ENCODE measurements around the gene ATAD1. TPM values are rescaled to one million over a fixed set of nuclear protein-coding genes. Genes with fewer than 3 reads are reported as not detected.
"Not testable (repeated sequence)": the region's sequence is repeated elsewhere in the genome, so short reads cannot be mapped to it uniquely, and the experiment has no call there.

The ATAD1 gene
- total and polyA plus RNA-seq, 2 of the 8 experiments (the other 6 are each of a cell fraction or from before 2014, with no cell fraction given), result 8.9 to 35.3 TPM

DNA sequence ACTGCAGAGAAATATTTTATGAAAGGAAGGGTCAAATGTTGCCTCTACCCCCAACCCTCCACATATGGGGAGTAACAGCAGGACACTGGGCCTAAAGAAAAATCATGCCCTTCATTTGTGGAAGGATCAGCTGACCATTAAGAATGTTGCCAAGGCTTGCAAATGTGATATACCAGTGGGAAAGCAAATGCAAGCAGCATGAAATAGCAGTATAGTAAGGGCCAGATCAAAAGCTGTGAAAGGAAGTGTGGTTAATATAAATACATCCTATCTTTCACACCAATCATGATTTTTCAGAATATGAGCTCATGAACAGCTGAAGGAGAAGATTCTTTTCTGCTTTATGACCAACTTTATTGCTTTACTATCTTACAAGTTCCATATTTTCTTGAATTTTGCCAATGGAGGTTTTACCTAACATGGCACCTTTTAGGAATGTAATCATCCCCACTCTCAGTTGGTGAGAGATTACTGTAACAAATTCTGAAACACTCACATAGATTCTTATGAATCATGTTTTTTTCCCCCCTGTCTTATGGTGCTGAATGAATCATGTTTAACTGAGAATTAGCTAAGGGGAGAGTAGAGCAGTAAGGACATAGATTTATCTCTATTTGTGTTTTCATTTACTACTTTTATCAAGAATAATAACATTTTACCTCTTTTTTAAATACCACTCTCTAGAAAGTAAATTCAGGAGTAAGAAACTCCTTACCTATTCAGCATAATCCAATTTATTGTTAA is 12.1 kb upstream of the ATAD1 start (continued):
- TF ChIP-seq, protein P1, sequence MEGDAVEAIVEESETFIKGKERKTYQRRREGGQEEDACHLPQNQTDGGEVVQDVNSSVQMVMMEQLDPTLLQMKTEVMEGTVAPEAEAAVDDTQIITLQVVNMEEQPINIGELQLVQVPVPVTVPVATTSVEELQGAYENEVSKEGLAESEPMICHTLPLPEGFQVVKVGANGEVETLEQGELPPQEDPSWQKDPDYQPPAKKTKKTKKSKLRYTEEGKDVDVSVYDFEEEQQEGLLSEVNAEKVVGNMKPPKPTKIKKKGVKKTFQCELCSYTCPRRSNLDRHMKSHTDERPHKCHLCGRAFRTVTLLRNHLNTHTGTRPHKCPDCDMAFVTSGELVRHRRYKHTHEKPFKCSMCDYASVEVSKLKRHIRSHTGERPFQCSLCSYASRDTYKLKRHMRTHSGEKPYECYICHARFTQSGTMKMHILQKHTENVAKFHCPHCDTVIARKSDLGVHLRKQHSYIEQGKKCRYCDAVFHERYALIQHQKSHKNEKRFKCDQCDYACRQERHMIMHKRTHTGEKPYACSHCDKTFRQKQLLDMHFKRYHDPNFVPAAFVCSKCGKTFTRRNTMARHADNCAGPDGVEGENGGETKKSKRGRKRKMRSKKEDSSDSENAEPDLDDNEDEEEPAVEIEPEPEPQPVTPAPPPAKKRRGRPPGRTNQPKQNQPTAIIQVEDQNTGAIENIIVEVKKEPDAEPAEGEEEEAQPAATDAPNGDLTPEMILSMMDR (IDR thresholded peaks at IDR 0.05; ENCODE audit: control extremely low read depth in 1 of 3, insufficient read depth in 1 of 3, low read depth in 1 of 3, low read length in 3 of 3), result no peak
- no peak for TF ChIP-seq SIX5 (IDR thresholded peaks at IDR 0.05; ENCODE audit: low read depth, low read length)
- no peak for TF ChIP-seq HDAC2 (IDR thresholded peaks at IDR 0.05; ENCODE audit: borderline replicate concordance in 1 of 2, low read depth in 2 of 2, low read length in 2 of 2)
- TF ChIP-seq SAP30 (IDR thresholded peaks at IDR 0.05; ENCODE audit: insufficient read depth, insufficient replicate concordance, low read length), result no peak
- TF ChIP-seq RFX5 (IDR thresholded peaks at IDR 0.05; ENCODE audit: borderline replicate concordance, low read depth, low read length), result no peak

DNA sequence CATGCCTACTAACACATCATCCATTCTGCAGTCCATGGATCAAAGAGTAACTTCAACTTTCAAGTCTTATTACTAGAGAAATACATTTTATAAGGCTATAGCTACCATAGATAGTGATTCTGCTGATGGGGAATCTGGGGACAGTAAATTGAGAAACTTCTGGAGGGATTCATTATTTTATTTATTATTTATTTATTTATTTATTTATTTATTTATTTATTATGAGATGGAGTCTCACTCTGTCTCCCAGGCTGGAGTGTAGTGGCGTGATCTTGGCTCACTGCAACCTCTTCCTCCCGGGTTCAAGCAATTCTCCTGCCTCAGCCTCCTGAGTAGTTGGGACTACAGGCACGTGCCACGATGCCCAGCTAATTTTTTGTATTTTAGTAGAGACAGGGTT is 11.0 kb upstream of the ATAD1 start:
- H3K4me3 ChIP-seq (ENCODE audit: extremely low read depth in 1 of 4, insufficient read depth in 2 of 4, low read depth in 3 of 4, low read length in 4 of 4); H3K9me3 ChIP-seq (ENCODE audit: insufficient read depth in 2 of 2, low read depth in 1 of 2, low read length in 1 of 2); H3K27ac ChIP-seq (ENCODE audit: low read depth, low read length); H3K23ac ChIP-seq (ENCODE audit: insufficient read length); H3K4me1 ChIP-seq (replicated peaks in 1 of 4; ENCODE audit: control insufficient read depth in 3 of 4, insufficient read depth in 4 of 4, low read length in 3 of 4); H2BK120ac ChIP-seq (replicated peaks; ENCODE audit: low read depth, low read length); DNase-seq (ENCODE audit: low read depth in 1 of 2, low spot score in 2 of 2); H3K18ac ChIP-seq (ENCODE audit: extremely low read depth, low read length); H3K23me2 ChIP-seq (ENCODE audit: low read depth, low read length); H2AK5ac ChIP-seq (ENCODE audit: low read depth, low read length); H3K14ac ChIP-seq (ENCODE audit: insufficient read length); H2BK15ac ChIP-seq (ENCODE audit: low read length); H3K36me3 ChIP-seq (ENCODE audit: control insufficient read depth in 2 of 4, insufficient read depth in 4 of 4, low read length in 3 of 4); H3K9ac ChIP-seq (replicated peaks in 1 of 4; ENCODE audit: extremely low read depth in 1 of 4, low read depth in 3 of 4, low read length in 3 of 4); H4K8ac ChIP-seq (ENCODE audit: extremely low read depth, insufficient read depth, low read length); H3K27me3 ChIP-seq (replicated peaks in 1 of 4; ENCODE audit: control insufficient read depth in 3 of 4, extremely low read depth in 1 of 4, insufficient read depth in 3 of 4, low read length in 3 of 4); H3K56ac ChIP-seq (replicated peaks; ENCODE audit: insufficient read length, low read depth, low read length); H4K20me1 ChIP-seq (replicated peaks in 1 of 2; ENCODE audit: control insufficient read depth in 1 of 2, insufficient read depth in 2 of 2, low read length in 2 of 2); POLR2A ChIA-PET (ENCODE audit: partially characterized antibody); H3K79me2 ChIP-seq (ENCODE audit: control insufficient read depth in 1 of 2, insufficient read depth in 2 of 2, low read length in 2 of 2); H2BK5ac ChIP-seq (ENCODE audit: low read depth, low read length); H3K4me2 ChIP-seq (ENCODE audit: insufficient read depth in 1 of 2, low read depth in 2 of 2, low read length in 2 of 2); H2AFZ ChIP-seq (ENCODE audit: low read length); H2BK20ac ChIP-seq (ENCODE audit: low read length); H3K4ac ChIP-seq (replicated peaks; ENCODE audit: insufficient read length, low read depth, low read length); H3K79me1 ChIP-seq (ENCODE audit: low read depth, low read length); FAIRE-seq; H4K91ac ChIP-seq (replicated peaks; ENCODE audit: insufficient read length, low read length); H4K5ac ChIP-seq (ENCODE audit: insufficient read length, low read depth, low read length); H2BK12ac ChIP-seq (ENCODE audit: low read depth, low read length): not testable (repeated sequence)
- CTCF ChIA-PET (ENCODE audit: partially characterized antibody), result interaction anchor here (1.8 kb wide), 1 partner anchor 11 kb away, joined by 6 read pairs; the partner anchor contains the start of gene ATAD1
- 88% methylated on average over 4 of the region's 4 CpGs; no CpG with 5 or more reads in 1 of the 2 experiments for WGBS, 2 experiments (ENCODE audit: extremely low coverage in 1 of 2, insufficient coverage in 1 of 2, insufficient read length in 1 of 2, insufficient replicate concordance in 2 of 2, low coverage in 1 of 2, low lambda C conversion rate in 2 of 2, missing lambda C conversion rate in 1 of 2)

All from H1 (cell line).